ENCODE results near the gene RIN1.

The RIN1 gene

GRCh38 chr11:66294626-66295620 is 41.3 kb downstream of the RIN1 start:
- DNase-seq (ENCODE audit: low read depth) = no peak

GRCh38 chr11:66293777-66294625 is 42.2 kb downstream of the RIN1 start:
- DNase-seq (ENCODE audit: low read depth) = no peak

- no peak for DNase-seq (ENCODE audit: low read depth)
These were observed 42.9 kb downstream of the RIN1 start for GRCh38 chr11:66293352-66293751.

GRCh38 chr11:66292543-66293332 is 43.5 kb downstream of the RIN1 start:
- no peak for DNase-seq (ENCODE audit: low read depth)

GRCh38 chr11:66291706-66292542 is 44.3 kb downstream of the RIN1 start, which contains the start of gene TMEM151A:
TSS of gene TMEM151A (plus strand) at chr11:66291894. CDS start at chr11:66292014, 120 bp downstream.
- no peak for DNase-seq (ENCODE audit: low read depth)

GRCh38 chr11:66291303-66291705 is 44.9 kb downstream of the RIN1 start:
- DNase-seq (ENCODE audit: low read depth) = no peak

GRCh38 chr11:66290330-66290621 is 46.0 kb downstream of the RIN1 start:
- DNase-seq (ENCODE audit: low read depth) = no peak

GRCh38 chr11:66289548-66290329 is 46.5 kb downstream of the RIN1 start:
- DNase-seq (ENCODE audit: low read depth) = peak; percentile 64

- DNase-seq (ENCODE audit: low read depth) = peak; percentile 98
These were observed 47.3 kb downstream of the RIN1 start, which contains the start of gene YIF1A for GRCh38 chr11:66288671-66289547. TSS of gene YIF1A (minus strand) at chr11:66289143. CDS start at chr11:66288985, 158 bp downstream.

- no peak for DNase-seq (ENCODE audit: low read depth)
These were observed 48.2 kb downstream of the RIN1 start for GRCh38 chr11:66287889-66288670.

GRCh38 chr11:66287211-66287888 is 48.9 kb downstream of the RIN1 start:
- no peak for DNase-seq (ENCODE audit: low read depth)

- no peak for DNase-seq (ENCODE audit: low read depth)
These were observed 49.5 kb downstream of the RIN1 start for GRCh38 chr11:66286699-66287098.

- DNase-seq (ENCODE audit: low read depth) = no peak
These were observed 50.8 kb downstream of the RIN1 start for GRCh38 chr11:66285250-66285947.

GRCh38 chr11:66284526-66285078 is 51.6 kb downstream of the RIN1 start:
- no peak for DNase-seq (ENCODE audit: low read depth)

GRCh38 chr11:66283461-66284105 is 52.7 kb downstream of the RIN1 start:
- no peak for DNase-seq (ENCODE audit: low read depth)
